ENCODE measurements around the gene TEX51.

The TEX51 gene

GRCh38 chr2:126878601-126879000 is 20.1 kb upstream of the TEX51 start:
- in situ Hi-C loops (cut with MboI; ENCODE audit: low sequenced_read_pairs) = no loop called here

GRCh38 chr2:126879348-126880298 is 19.1 kb upstream of the TEX51 start:
- in situ Hi-C loops (cut with MboI; ENCODE audit: low sequenced_read_pairs) = no loop called here

- in situ Hi-C loops (cut with MboI; ENCODE audit: low sequenced_read_pairs) = no loop called here
Measured at GRCh38 chr2:126880324-126880723, 18.4 kb upstream of the TEX51 start.

GRCh38 chr2:126880817-126881216 is 17.9 kb upstream of the TEX51 start:
- in situ Hi-C loops (cut with MboI; ENCODE audit: low sequenced_read_pairs) = no loop called here

- in situ Hi-C loops (cut with MboI; ENCODE audit: low sequenced_read_pairs) = no loop called here
Measured at GRCh38 chr2:126881591-126881990, 17.1 kb upstream of the TEX51 start.

GRCh38 chr2:126882181-126882580 is 16.5 kb upstream of the TEX51 start:
- in situ Hi-C loops (cut with MboI; ENCODE audit: low sequenced_read_pairs) = no loop called here

GRCh38 chr2:126882736-126883665 is 15.7 kb upstream of the TEX51 start:
- in situ Hi-C loops (cut with MboI; ENCODE audit: low sequenced_read_pairs) = no loop called here

- in situ Hi-C loops (cut with MboI; ENCODE audit: low sequenced_read_pairs) = no loop called here
Measured at GRCh38 chr2:126883666-126884040, 15.0 kb upstream of the TEX51 start.

- in situ Hi-C loops (cut with MboI; ENCODE audit: low sequenced_read_pairs) = no loop called here
Measured at GRCh38 chr2:126884861-126885750, 13.6 kb upstream of the TEX51 start.

- in situ Hi-C loops (cut with MboI; ENCODE audit: low sequenced_read_pairs) = no loop called here
Measured at GRCh38 chr2:126885751-126886210, 12.9 kb upstream of the TEX51 start.

GRCh38 chr2:126886211-126886915 is 12.3 kb upstream of the TEX51 start:
- in situ Hi-C loops (cut with MboI; ENCODE audit: low sequenced_read_pairs) = no loop called here

- in situ Hi-C loops (cut with MboI; ENCODE audit: low sequenced_read_pairs) = no loop called here
Measured at GRCh38 chr2:126886916-126887280, 11.8 kb upstream of the TEX51 start.

- in situ Hi-C loops (cut with MboI; ENCODE audit: low sequenced_read_pairs) = no loop called here
Measured at GRCh38 chr2:126887506-126887905, 11.2 kb upstream of the TEX51 start.

- in situ Hi-C loops (cut with MboI; ENCODE audit: low sequenced_read_pairs) = no loop called here
Measured at GRCh38 chr2:126888046-126888445, 10.6 kb upstream of the TEX51 start.

GRCh38 chr2:126889071-126889470 is 9.6 kb upstream of the TEX51 start:
- in situ Hi-C loops (cut with MboI; ENCODE audit: low sequenced_read_pairs) = no loop called here

- in situ Hi-C loops (cut with MboI; ENCODE audit: low sequenced_read_pairs) = no loop called here
Measured at GRCh38 chr2:126889496-126890135, 9.1 kb upstream of the TEX51 start.

GRCh38 chr2:126890136-126890510 is 8.6 kb upstream of the TEX51 start:
- in situ Hi-C loops (cut with MboI; ENCODE audit: low sequenced_read_pairs) = no loop called here

GRCh38 chr2:126890551-126891450 is 7.9 kb upstream of the TEX51 start:
- in situ Hi-C loops (cut with MboI; ENCODE audit: low sequenced_read_pairs) = no loop called here
